ENCODE results near the gene CD177. TPM values are rescaled to one million over a fixed set of nuclear protein-coding genes. Genes with fewer than 3 reads are reported as not detected.
"Not testable (repeated sequence)": the region's sequence is repeated elsewhere in the genome, so short reads cannot be mapped to it uniquely, and the experiment has no call there.

The CD177 gene
- total and polyA plus RNA-seq, 5 donors: 0.02 to 0.72 (median 0.16) TPM; not detected in 1

DNA sequence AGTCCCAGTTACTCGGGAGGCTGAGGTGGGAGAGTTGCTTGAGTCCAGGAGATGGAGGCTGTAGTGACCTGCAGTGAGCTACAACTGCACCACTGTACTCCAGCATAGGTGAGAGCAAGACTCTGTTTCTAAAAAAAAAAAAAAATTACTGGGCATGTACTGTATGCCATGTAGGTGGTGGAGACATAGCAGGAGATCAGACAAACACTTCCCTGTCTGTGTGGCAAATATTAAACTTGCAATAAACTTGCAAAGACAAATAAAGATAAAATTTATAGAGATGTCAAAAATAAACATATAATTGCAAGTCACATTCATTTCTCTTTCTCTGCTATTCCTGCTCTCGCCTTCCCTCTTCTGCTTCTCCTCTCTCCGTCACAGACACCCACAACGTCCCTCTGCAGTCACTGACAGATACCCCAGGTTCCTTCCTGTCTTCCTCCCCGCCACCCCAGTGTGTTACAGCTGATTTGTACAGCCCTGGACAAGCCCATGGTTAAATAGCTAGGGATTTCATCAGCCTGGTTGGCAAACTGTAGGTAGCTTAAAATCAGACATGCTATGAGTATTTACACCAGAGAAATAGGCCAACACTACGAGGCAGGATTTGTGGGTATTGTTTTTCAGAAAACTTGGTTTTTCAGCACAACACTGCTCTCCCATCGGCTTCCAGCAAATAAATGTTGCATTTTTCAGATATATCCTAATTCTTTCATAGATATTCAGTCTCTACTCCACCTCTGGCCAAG, 1.3 kb upstream of the CD177 start:
- DNase-seq: no peak
- 66% methylated on average over 7 of the region's 7 CpGs for WGBS
- intact Hi-C loops (cut with DNase I): no loop called here
- no peaks in the 10 kb centered on the region for H3K4me1 ChIP-seq (ENCODE audit: control insufficient read depth, insufficient read depth, low read length)
- no peaks in the 10 kb centered on the region for H3K27me3 ChIP-seq (ENCODE audit: control insufficient read depth, insufficient read depth)
- no peak for ATAC-seq
- H3K9me3 ChIP-seq (ENCODE audit: control insufficient read depth, low read length): no peaks in the 10 kb centered on the region
- H3K27ac ChIP-seq (ENCODE audit: low read length): no peak overlapping the region
- no peak overlapping the region for H3K4me3 ChIP-seq (ENCODE audit: low read length)

DNA sequence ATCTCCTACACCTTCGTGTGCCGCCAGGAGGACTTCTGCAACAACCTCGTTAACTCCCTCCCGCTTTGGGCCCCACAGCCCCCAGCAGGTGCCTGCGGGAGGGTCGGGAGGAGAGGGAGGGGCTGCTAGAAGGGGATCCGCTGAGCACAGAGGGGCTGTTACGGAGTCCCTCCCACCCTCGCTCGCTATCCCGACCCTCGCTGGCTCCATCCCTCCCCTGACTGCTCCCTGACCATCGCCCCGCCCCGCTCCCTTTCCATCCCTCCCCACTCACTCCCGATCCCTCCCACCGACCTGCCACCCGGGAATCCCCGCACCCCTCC, 780 bp downstream of the CD177 start:
- intact Hi-C loops (cut with DNase I): no loop called here
- no peaks in the 10 kb centered on the region for H3K4me1 ChIP-seq (ENCODE audit: control insufficient read depth, insufficient read depth, low read length)
- no peak overlapping the region for H3K27ac ChIP-seq (ENCODE audit: low read length)
- no peak overlapping the region for H3K4me3 ChIP-seq (ENCODE audit: low read length)
- WGBS: 22% methylated on average over 19 of the region's 19 CpGs
- DNase-seq (no peak), ATAC-seq (no peak)
- no peaks in the 10 kb centered on the region for H3K9me3 ChIP-seq (ENCODE audit: control insufficient read depth, low read length)
- no peaks in the 10 kb centered on the region for H3K27me3 ChIP-seq (ENCODE audit: control insufficient read depth, insufficient read depth)

DNA sequence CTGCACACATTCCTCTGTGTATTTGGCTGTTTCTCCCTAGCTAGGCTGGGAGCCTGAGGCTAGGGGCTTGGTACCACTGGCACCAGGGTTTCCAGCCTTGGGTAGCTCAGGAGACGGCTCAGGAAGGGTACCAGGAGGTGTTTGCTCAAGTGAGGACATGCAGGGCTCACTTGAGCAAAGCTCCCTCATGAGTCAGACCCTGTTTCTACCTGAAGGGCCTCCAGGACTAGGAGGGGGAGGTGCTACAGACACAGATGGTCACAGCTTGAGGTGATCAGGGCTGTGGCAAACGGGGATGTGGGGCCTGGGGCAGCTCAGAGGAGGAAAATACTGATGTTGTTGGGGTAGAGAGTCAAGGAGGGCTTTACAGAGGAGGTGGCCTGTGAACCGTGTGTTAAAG, 3.3 kb downstream of the CD177 start:
- no CpG with 5 or more reads among the region's 3 CpGs for WGBS
- H3K4me3 ChIP-seq (ENCODE audit: low read length); H3K27me3 ChIP-seq (ENCODE audit: control insufficient read depth, insufficient read depth): not testable (repeated sequence)

DNA sequence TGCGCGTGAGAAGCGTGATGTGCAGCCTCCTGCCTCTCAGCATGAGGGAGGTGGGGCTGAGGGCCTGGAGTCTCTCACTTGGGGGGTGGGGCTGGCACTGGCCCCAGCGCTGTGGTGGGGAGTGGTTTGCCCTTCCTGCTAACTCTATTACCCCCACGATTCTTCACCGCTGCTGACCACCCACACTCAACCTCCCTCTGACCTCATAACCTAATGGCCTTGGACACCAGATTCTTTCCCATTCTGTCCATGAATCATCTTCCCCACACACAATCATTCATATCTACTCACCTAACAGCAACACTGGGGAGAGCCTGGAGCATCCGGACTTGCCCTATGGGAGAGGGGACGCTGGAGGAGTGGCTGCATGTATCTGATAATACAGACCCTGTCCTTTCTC, 8.7 kb downstream of the CD177 start:
- no peaks in the 10 kb centered on the region for H3K9me3 ChIP-seq (ENCODE audit: control insufficient read depth, low read length)
- no peak overlapping the region for H3K27ac ChIP-seq (ENCODE audit: low read length)
- 31% methylated on average over 8 of the region's 8 CpGs for WGBS
- H3K27me3 ChIP-seq (ENCODE audit: control insufficient read depth, insufficient read depth): no peaks in the 10 kb centered on the region
- H3K4me3 ChIP-seq (ENCODE audit: low read length): no peak overlapping the region
- no peaks in the 10 kb centered on the region for H3K4me1 ChIP-seq (ENCODE audit: control insufficient read depth, insufficient read depth, low read length)
- intact Hi-C loops (cut with DNase I): no loop called here
- ATAC-seq (no peak), DNase-seq (peak in 1 of 3 donors; percentile 16)

More for the DNA sequence above, 3.3 kb downstream of the CD177 start:
- intact Hi-C loops (cut with DNase I); H3K27ac ChIP-seq (ENCODE audit: low read length); ATAC-seq; DNase-seq; H3K9me3 ChIP-seq (ENCODE audit: control insufficient read depth, low read length); H3K4me1 ChIP-seq (ENCODE audit: control insufficient read depth, insufficient read depth, low read length): not testable (repeated sequence)

- no peak overlapping the region for H3K4me3 ChIP-seq (ENCODE audit: low read length)
- intact Hi-C loops (cut with DNase I): no loop called here
- H3K27ac ChIP-seq (ENCODE audit: low read length): no peak overlapping the region
- H3K4me1 ChIP-seq (ENCODE audit: control insufficient read depth, insufficient read depth, low read length): no peaks in the 10 kb centered on the region
- H3K9me3 ChIP-seq (ENCODE audit: control insufficient read depth, low read length): no peaks in the 10 kb centered on the region
- 75% methylated on average over 11 of the region's 11 CpGs for WGBS
- DNase-seq (no peak), ATAC-seq (no peak)
- H3K27me3 ChIP-seq (ENCODE audit: control insufficient read depth, insufficient read depth): no peaks in the 10 kb centered on the region
These were observed 9.3 kb downstream of the CD177 start for GRCh38 chr19:43362745-43363144.

- intact Hi-C loops (cut with DNase I); H3K27me3 ChIP-seq (ENCODE audit: control insufficient read depth, insufficient read depth); H3K4me3 ChIP-seq (ENCODE audit: low read length); ATAC-seq; H3K27ac ChIP-seq (ENCODE audit: low read length); H3K9me3 ChIP-seq (ENCODE audit: control insufficient read depth, low read length); DNase-seq; H3K4me1 ChIP-seq (ENCODE audit: control insufficient read depth, insufficient read depth, low read length): not testable (repeated sequence)
- WGBS: 90% methylated on average over 5 of the region's 9 CpGs
These were observed 12.2 kb downstream of the CD177 start for GRCh38 chr19:43365677-43366076.

DNA sequence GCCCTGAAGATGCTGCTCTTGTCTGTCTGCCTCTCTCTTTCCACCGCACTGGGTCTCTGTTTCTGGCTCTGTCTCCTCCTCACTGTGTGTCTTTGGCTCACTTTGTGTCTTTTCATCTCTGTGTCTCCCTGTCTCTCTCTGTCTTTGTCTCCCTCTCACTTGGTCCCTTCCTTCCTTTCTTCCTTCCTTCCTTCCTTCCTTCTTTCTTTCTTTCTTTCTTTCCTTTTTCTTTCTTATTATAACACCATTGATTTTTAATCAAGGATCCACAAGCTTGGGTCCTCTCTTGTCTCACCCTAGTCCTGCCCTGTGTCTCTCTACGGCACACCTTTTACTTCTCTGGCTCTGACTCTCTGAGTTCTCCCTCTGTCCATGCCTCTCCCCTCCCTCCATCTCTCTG, 14.3 kb downstream of the CD177 start:
- no peaks in the 10 kb centered on the region for H3K9me3 ChIP-seq (ENCODE audit: control insufficient read depth, low read length)
- H3K4me1 ChIP-seq (ENCODE audit: control insufficient read depth, insufficient read depth, low read length): no peaks in the 10 kb centered on the region
- ATAC-seq: no peak
- H3K27ac ChIP-seq (ENCODE audit: low read length): no peak overlapping the region
- no peaks in the 10 kb centered on the region for H3K27me3 ChIP-seq (ENCODE audit: control insufficient read depth, insufficient read depth)
- no peak for DNase-seq
- H3K4me3 ChIP-seq (ENCODE audit: low read length): no peak overlapping the region
- WGBS: 80% methylated on average over 2 of the region's 2 CpGs
- intact Hi-C loops (cut with DNase I): no loop called here

DNA sequence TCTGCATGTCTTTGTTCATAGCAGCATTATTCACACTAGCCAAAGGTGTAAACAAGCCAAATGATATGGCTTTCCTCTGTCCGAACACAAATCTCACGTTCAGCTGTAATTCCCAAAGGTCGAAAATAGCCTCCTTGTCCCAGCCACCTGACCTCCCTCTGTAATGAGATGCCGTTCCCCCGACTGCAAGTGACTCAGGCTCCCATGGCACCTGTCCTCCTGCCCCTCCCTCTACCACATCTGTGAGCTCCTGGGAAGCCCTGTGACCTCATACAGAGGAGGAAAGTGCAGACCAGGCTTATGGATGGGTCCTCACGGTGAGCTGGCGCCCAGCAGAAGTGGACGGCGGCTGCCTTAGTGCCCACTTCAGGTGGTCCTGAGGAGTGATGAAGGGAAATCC, 15.4 kb downstream of the CD177 start:
- 51% methylated on average over 5 of the region's 9 CpGs for WGBS
- intact Hi-C loops (cut with DNase I); DNase-seq: not testable (repeated sequence)

DNA sequence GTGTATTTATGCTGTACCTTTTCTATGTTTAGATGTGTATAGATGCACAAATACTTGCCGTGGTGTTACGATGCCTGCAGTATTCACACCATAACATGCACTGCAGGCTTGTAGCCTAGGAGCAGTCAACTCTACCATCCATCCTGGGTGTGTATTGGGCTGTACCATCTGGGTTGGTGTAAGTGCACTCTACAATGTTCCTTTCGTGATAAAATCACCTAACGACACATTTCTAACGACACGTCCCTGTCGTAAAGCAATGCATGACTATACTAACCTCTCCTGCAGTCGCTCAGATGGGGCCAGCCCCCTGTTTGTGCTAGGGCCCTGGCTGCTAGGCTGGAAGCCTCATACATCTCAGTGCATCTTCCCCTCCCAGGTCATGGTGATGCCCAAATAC, 18.4 kb downstream of the CD177 start:
- intact Hi-C loops (cut with DNase I): no loop called here
- no peak for DNase-seq
- WGBS: 89% methylated on average over 8 of the region's 8 CpGs
- Histone ChIP-seq H3K9me3 (ENCODE audit: control insufficient read depth, low read length) (no peaks in the 10 kb centered on the region), H3K27me3 (ENCODE audit: control insufficient read depth, insufficient read depth) (no peaks in the 10 kb centered on the region), H3K27ac (ENCODE audit: low read length) (no peak overlapping the region), H3K4me1 (ENCODE audit: control insufficient read depth, insufficient read depth, low read length) (no peaks in the 10 kb centered on the region), H3K4me3 (ENCODE audit: low read length) (no peak overlapping the region)
- no peak for ATAC-seq

More for the DNA sequence above, 15.4 kb downstream of the CD177 start:
- ATAC-seq; H3K4me1 ChIP-seq (ENCODE audit: control insufficient read depth, insufficient read depth, low read length); H3K9me3 ChIP-seq (ENCODE audit: control insufficient read depth, low read length); H3K27me3 ChIP-seq (ENCODE audit: control insufficient read depth, insufficient read depth); H3K4me3 ChIP-seq (ENCODE audit: low read length); H3K27ac ChIP-seq (ENCODE audit: low read length): not testable (repeated sequence)

GRCh38 chr19:43372462-43372861, 19.0 kb downstream of the CD177 start:
- no peak for ATAC-seq
- WGBS: 65% methylated on average over 7 of the region's 7 CpGs
- intact Hi-C loops (cut with DNase I): no loop called here
- DNase-seq: no peak
- Histone ChIP-seq H3K27me3 (ENCODE audit: control insufficient read depth, insufficient read depth) (no peaks in the 10 kb centered on the region), H3K4me1 (ENCODE audit: control insufficient read depth, insufficient read depth, low read length) (no peaks in the 10 kb centered on the region), H3K9me3 (ENCODE audit: control insufficient read depth, low read length) (no peaks in the 10 kb centered on the region), H3K4me3 (ENCODE audit: low read length) (no peak overlapping the region), H3K27ac (ENCODE audit: low read length) (no peak overlapping the region)

GRCh38 chr19:43377624-43378023, 24.1 kb downstream of the CD177 start:
- H3K9me3 ChIP-seq (ENCODE audit: control insufficient read depth, low read length); H3K27ac ChIP-seq (ENCODE audit: low read length); DNase-seq; ATAC-seq; intact Hi-C loops (cut with DNase I); H3K4me1 ChIP-seq (ENCODE audit: control insufficient read depth, insufficient read depth, low read length); H3K27me3 ChIP-seq (ENCODE audit: control insufficient read depth, insufficient read depth); H3K4me3 ChIP-seq (ENCODE audit: low read length): not testable (repeated sequence)
- WGBS: no CpG with 5 or more reads among the region's 3 CpGs

GRCh38 chr19:43380008-43380407, 26.5 kb downstream of the CD177 start:
- 38% methylated on average over 14 of the region's 14 CpGs for WGBS

More at GRCh38 chr19:43380008-43380407, 26.5 kb downstream of the CD177 start:
- no peaks in the 10 kb centered on the region for H3K27me3 ChIP-seq (ENCODE audit: control insufficient read depth, insufficient read depth)
- H3K9me3 ChIP-seq (ENCODE audit: control insufficient read depth, low read length): no peaks in the 10 kb centered on the region
- intact Hi-C loops (cut with DNase I): no loop called here
- no peak overlapping the region for H3K4me3 ChIP-seq (ENCODE audit: low read length)
- no peaks in the 10 kb centered on the region for H3K4me1 ChIP-seq (ENCODE audit: control insufficient read depth, insufficient read depth, low read length)
- DNase-seq: no peak
- no peak overlapping the region for H3K27ac ChIP-seq (ENCODE audit: low read length)
- ATAC-seq: no peak
